GM12878 (cell line): ENCODE data around the gene ASXL2. TPM values are rescaled to one million over a fixed set of nuclear protein-coding genes. Genes with fewer than 3 reads are reported as not detected.
A peak's percentile ranks its signal among the peaks of the same experiment; 100 is the strongest.

Experiments used
- ATAC-seq: fragments of 200-7000 bp; cut with Tn5 transposase; 3 replicates; pipeline ENCODE4 v1.9.1; 2020; ENCODE audit warnings: mild to moderate bottlenecking, moderate library complexity
- BruUV-seq: library from RNA; stranded (reverse); fragments of 400-500 nt; replicated peaks from 2 replicates; lab custom pipeline; 2021; lab: Mats Ljungman, UMichigan
- CTCF ChIA-PET: fragments of 300-600 bp; sonication (Branson Sonifier 250); formaldehyde crosslinking; extraction: SDS; loops from one replicate; lab custom pipeline; 2021; ENCODE audit warnings: inconsistent platforms; lab: Yijun Ruan, JAX
- POLR2A ChIA-PET: fragments of 350-600 bp; formaldehyde crosslinking; extraction: SDS; loops from one replicate; lab custom pipeline; 2021; ENCODE audit warnings: inconsistent platforms; lab: Charles Lee
- RAD21 ChIA-PET: fragments of 300-600 bp; sonication (Branson Sonifier 250); formaldehyde crosslinking; loops from one replicate; lab custom pipeline; 2023; ENCODE audit warnings: antibody characterized with exemption; ENCODE audit not compliant: unreplicated experiment; lab: Charles Lee
- SMC1A ChIA-PET: fragments of 300-600 bp; sonication (Branson Sonifier 250); formaldehyde crosslinking; loops from one replicate; lab custom pipeline; 2023; ENCODE audit not compliant: unreplicated experiment, uncharacterized antibody; lab: Charles Lee
- DNase-seq: peaks from one replicate; pipeline ENCODE4 v3.0.0-alpha.2; 2011; ENCODE audit warnings: low read depth, low spot score
- FAIRE-seq: peaks from 3 replicates; lab custom pipeline; 2011; peaks lifted over from hg19 to GRCh38; lab: Jason Lieb, UNC
- H2AFZ ChIP-seq: 2 replicates; pipeline ENCODE4 v1.6.0; 2011; ENCODE audit warnings: low read depth, low read length, control low read depth; ENCODE audit not compliant: control insufficient read depth
- H3K27ac ChIP-seq: 2 replicates; pipeline ENCODE4 v1.5.1; 2011; ENCODE audit warnings: control low read depth; ENCODE audit not compliant: control insufficient read depth, insufficient read depth
- H3K27me3 ChIP-seq, 2 experiments: replicated peaks in 1 of 2; 2 replicates each; pipeline versions ENCODE4 v1.6.0 to v1.6.1; 2011; ENCODE audit warnings: low read length in 1 of 2; ENCODE audit not compliant: control insufficient read depth in 2 of 2, insufficient read depth in 2 of 2
- H3K36me3 ChIP-seq, 2 experiments: 2 replicates each; pipeline ENCODE4 v1.5.1; 2011; ENCODE audit warnings: low read length in 1 of 2; ENCODE audit not compliant: control insufficient read depth in 2 of 2, insufficient read depth in 2 of 2
- H3K4me1 ChIP-seq: 2 replicates; pipeline ENCODE4 v1.6.1; 2011; ENCODE audit warnings: mild to moderate bottlenecking, low read length, moderate library complexity, mixed read lengths; ENCODE audit not compliant: control insufficient read depth, insufficient read depth
- H3K4me2 ChIP-seq: 2 replicates; pipeline ENCODE4 v1.6.0; 2011; ENCODE audit warnings: control low read depth; ENCODE audit not compliant: control insufficient read depth, insufficient read depth
- H3K4me3 ChIP-seq: fragments of 200-600 bp; sonication (generic); 2 replicates; pipeline ENCODE4 v1.5.1; 2016
- H3K79me2 ChIP-seq: 2 replicates; pipeline ENCODE4 v1.6.0; 2011; ENCODE audit warnings: low read length; ENCODE audit not compliant: control insufficient read depth, insufficient read depth
- H3K9ac ChIP-seq: 2 replicates; pipeline ENCODE4 v1.8.0; 2011; ENCODE audit warnings: low read length, control low read depth, mixed read lengths; ENCODE audit not compliant: control insufficient read depth, insufficient read depth
- H3K9me3 ChIP-seq: replicated peaks from 3 replicates; pipeline ENCODE4 v1.5.1; 2011; ENCODE audit warnings: mild to moderate bottlenecking, low read length; ENCODE audit not compliant: control insufficient read depth, insufficient read depth
- H4K20me1 ChIP-seq: 2 replicates; pipeline ENCODE4 v1.6.0; 2011; ENCODE audit not compliant: control insufficient read depth, insufficient read depth
- BCL11A ChIP-seq: IDR thresholded peaks from 2 replicates; pipeline ENCODE4 v1.6.1; 2011; ENCODE audit warnings: low read depth, low read length
- CBFB ChIP-seq: IDR thresholded peaks from 2 replicates; pipeline ENCODE4 v1.6.1; 2016; ENCODE audit warnings: antibody characterized with exemption, low read depth
- CBX3 ChIP-seq: fragments of 200-600 bp; sonication (generic); IDR thresholded peaks from 2 replicates; pipeline ENCODE4 v1.6.1; 2016; ENCODE audit warnings: low read depth, borderline replicate concordance
- CEBPB ChIP-seq, 2 experiments: fragments of 150-350 bp in 1 of 2; IDR thresholded peaks; 2 replicates each; pipeline ENCODE4 v1.6.1; 2012 to 2014; ENCODE audit warnings: low read depth in 2 of 2, low read length in 2 of 2, borderline replicate concordance in 1 of 2, inconsistent platforms in 1 of 2
- CREB1 ChIP-seq: IDR thresholded peaks from 2 replicates; pipeline ENCODE4 v1.6.1; 2012; ENCODE audit warnings: low read depth, mild to moderate bottlenecking, inconsistent platforms
- EZH2 ChIP-seq: IDR thresholded peaks from 2 replicates; pipeline ENCODE4 v1.6.1; 2012; ENCODE audit warnings: low read depth, mild to moderate bottlenecking, control low read depth, inconsistent platforms, low read length, borderline replicate concordance; ENCODE audit not compliant: control insufficient read depth
- IKZF1 ChIP-seq: fragments of 450-650 bp; conservative IDR thresholded peaks from 2 replicates; pipeline ENCODE4 v1.6.1; 2017; ENCODE audit warnings: antibody characterized with exemption, mild to moderate bottlenecking
- MXI1 ChIP-seq: fragments of 150-350 bp; IDR thresholded peaks from 2 replicates; pipeline ENCODE4 v1.6.1; 2011; ENCODE audit warnings: low read depth, mild to moderate bottlenecking, inconsistent platforms, low read length, improper control_type of control experiment
- MYC ChIP-seq: IDR thresholded peaks from 2 replicates; pipeline ENCODE4 v1.6.1; 2011; ENCODE audit warnings: mild to moderate bottlenecking, low read length, moderate library complexity, inconsistent platforms; ENCODE audit not compliant: insufficient read depth, insufficient replicate concordance, insufficient read length, severe bottlenecking
- NFXL1 ChIP-seq: fragments of 450-650 bp; IDR thresholded peaks from 2 replicates; pipeline ENCODE4 v1.6.1; 2017; ENCODE audit warnings: antibody characterized with exemption, mild to moderate bottlenecking, borderline replicate concordance
- NFYB ChIP-seq: IDR thresholded peaks from 2 replicates; pipeline ENCODE4 v1.6.1; 2011; ENCODE audit warnings: low read depth, mild to moderate bottlenecking, low read length, improper control_type of control experiment, moderate library complexity; ENCODE audit not compliant: insufficient read depth
- NR2C1 ChIP-seq: fragments of 450-650 bp; IDR thresholded peaks from 2 replicates; pipeline ENCODE4 v1.6.1; 2017; ENCODE audit warnings: antibody characterized with exemption, mild to moderate bottlenecking, moderate library complexity
- NR2C2 ChIP-seq: IDR thresholded peaks from 2 replicates; pipeline ENCODE4 v1.6.1; 2011; ENCODE audit warnings: borderline replicate concordance, low read depth; ENCODE audit not compliant: control insufficient read depth, insufficient read length
- PML ChIP-seq: IDR thresholded peaks from 2 replicates; pipeline ENCODE4 v1.6.1; 2012; ENCODE audit warnings: low read length, inconsistent platforms
- RAD21 ChIP-seq: IDR thresholded peaks from 2 replicates; pipeline ENCODE4 v1.6.1; 2011; ENCODE audit warnings: mild to moderate bottlenecking, low read depth, low read length, moderate library complexity; ENCODE audit not compliant: insufficient read depth
- RFX5 ChIP-seq: IDR thresholded peaks from 2 replicates; pipeline ENCODE4 v1.6.1; 2011; ENCODE audit warnings: low read depth, low read length, improper control_type of control experiment
- RUNX3 ChIP-seq: IDR thresholded peaks from 2 replicates; pipeline ENCODE4 v1.6.1; 2012; ENCODE audit warnings: low read length, inconsistent platforms
- SMC3 ChIP-seq: IDR thresholded peaks from 2 replicates; pipeline ENCODE4 v1.6.1; 2011; ENCODE audit warnings: low read length, improper control_type of control experiment, borderline replicate concordance
- SP1 ChIP-seq: IDR thresholded peaks from one replicate; pipeline ENCODE4 v1.6.1; 2011; ENCODE audit warnings: low read depth, low read length
- SUPT20H ChIP-seq: IDR thresholded peaks from 2 replicates; pipeline ENCODE4 v1.6.1; 2011; ENCODE audit warnings: low read depth, mild to moderate bottlenecking, low read length, moderate library complexity, borderline replicate concordance; ENCODE audit not compliant: control insufficient read depth
- ZSCAN29 ChIP-seq: fragments of 450-650 bp; IDR thresholded peaks from 2 replicates; pipeline ENCODE4 v1.6.1; 2017; ENCODE audit warnings: mild to moderate bottlenecking, moderate library complexity
- WGBS: methylation state at CpG from one replicate; pipeline ENCODE4 v1.1.6; 2016; ENCODE audit warnings: low lambda C conversion rate; ENCODE audit not compliant: insufficient replicate concordance, insufficient coverage; ENCODE audit errors: missing lambda C conversion rate; 5-methylcytosine and 5-hydroxymethylcytosine counted together
- in situ Hi-C: fragments of 300-500 bp; cut with MboI; formaldehyde crosslinking; loops from 9 replicates; pipeline ENCODE4 v1.14.3; 2018; ENCODE audit warnings: mixed read lengths
- intact Hi-C: fragments of 100-400 bp; cut with micrococcal nuclease; formaldehyde crosslinking; loops from one replicate; pipeline ENCODE4 v1.14.2; 2022; ENCODE audit not compliant: unreplicated experiment
- polyA plus RNA-seq, 11 experiments: library from polyadenylated mRNA; depleted of rRNA in 4 of 11; unstranded in 6 of 11; stranded (reverse) in 5 of 11; fragments of >200 nt; fragmentation: Nextera tagmentation in 4 of 11; fragmentation: Illumina TruSeq in 1 of 11; extraction: Ambion mirVana in 4 of 11; extraction: Trizol in 1 of 11; gene quantifications; 1 replicate in 1 of 11; 2 replicates in 10 of 11; pipeline versions ENCODE4 v1.2.1 to v1.2.3, GENCODE V29; 2011 to 2016; ENCODE audit warnings: inconsistent platforms in 2 of 11, missing spikeins in 2 of 11, low read depth in 1 of 11
- total RNA-seq, 4 experiments: library from RNA; depleted of rRNA in 3 of 4; stranded (reverse); fragments of >200 nt in 3 of 4; fragmentation: Illumina TruSeq in 1 of 4; extraction: Trizol in 1 of 4; gene quantifications; 2 replicates each; pipeline versions ENCODE4 v1.2.1 to v1.2.3, GENCODE V29; 2013 to 2021
- TF ChIP-seq, protein P1 (sequence below): IDR thresholded peaks from 2 replicates; pipeline ENCODE4 v1.6.1; 2012; ENCODE audit warnings: low read depth, low read length, improper control_type of control experiment
- TF ChIP-seq, protein P2 (sequence below): IDR thresholded peaks from 2 replicates; pipeline ENCODE4 v1.6.1; 2011; ENCODE audit warnings: mild to moderate bottlenecking, low read depth, low read length, moderate library complexity; ENCODE audit not compliant: insufficient replicate concordance

Gene ASXL2
- total and polyA plus RNA-seq, 10 of the 15 experiments (the other 5 are each of a cell fraction or from before 2014, with no cell fraction given) = 1.3 to 17.7 (median 5.5) TPM

DNA sequence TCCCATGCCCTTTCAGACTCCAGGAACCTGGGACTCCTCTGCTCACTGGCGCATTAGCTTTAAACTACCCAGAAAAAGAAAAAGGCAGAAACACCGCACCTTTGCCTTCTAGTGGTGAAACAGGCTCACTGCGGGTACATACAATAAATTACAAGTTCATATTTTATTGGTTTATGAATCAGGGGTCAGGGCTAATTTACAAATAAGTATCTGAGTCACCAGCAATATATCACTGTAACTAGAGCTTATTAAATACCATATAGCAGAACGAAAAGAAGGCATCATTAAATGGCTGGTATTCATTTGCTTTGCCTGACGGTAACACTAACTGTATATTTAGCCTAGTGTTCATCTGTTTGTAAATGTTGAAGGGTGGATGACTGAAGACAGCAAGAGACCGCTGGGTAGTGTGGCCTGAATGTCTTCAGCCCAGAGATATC lies 178.0 kb downstream of the ASXL2 start:
- H3K27ac ChIP-seq = no peak overlapping the region
- WGBS = under 1% methylated on average over 6 of the region's 6 CpGs
- RAD21 ChIA-PET = interaction anchor here (0.6 to 5.1 kb wide), 11 partner anchors 9 to 725 kb away, joined by 3 to 50 read pairs (median 3); no protein-coding TSS in a partner anchor
- DNase-seq (no peak), ATAC-seq (peak; percentile 86), FAIRE-seq (peak; percentile 77)
- CTCF ChIA-PET = interaction anchor here (0.6 to 7.2 kb wide), 23 partner anchors 8 to 724 kb away, joined by 3 to 162 read pairs (median 4); no protein-coding TSS in a partner anchor
- no peaks in the 10 kb centered on the region for H3K36me3 ChIP-seq
- H3K4me3 ChIP-seq = no peak overlapping the region
- no peak overlapping the region for H2AFZ ChIP-seq
- intact Hi-C loops = loop anchor here (1.0 kb wide), 1 partner anchor 93 kb away; no protein-coding TSS in a partner anchor
- H3K9ac ChIP-seq = no peak overlapping the region
- in situ Hi-C loops = no loop called here
- no peaks in the 10 kb centered on the region for H3K79me2 ChIP-seq
- H3K27me3 ChIP-seq = peaks cover 4 to 5% of the 10 kb centered on the region in 2 experiments; a peak in 2 of 4 replicates
- H3K4me2 ChIP-seq = no peak overlapping the region
- POLR2A ChIA-PET = interaction anchor here (0.9 kb wide), 1 partner anchor 94 kb away, joined by 3 read pairs; no protein-coding TSS in a partner anchor
- SMC1A ChIA-PET = interaction anchor here (0.7 to 7.4 kb wide), 9 partner anchors 9 to 102 kb away, joined by 3 to 72 read pairs (median 3); no protein-coding TSS in a partner anchor
- H3K9me3 ChIP-seq = no peaks in the 10 kb centered on the region
- BruUV-seq = no TSS peak
- no peaks in the 10 kb centered on the region for H3K4me1 ChIP-seq
- H4K20me1 ChIP-seq = no peaks in the 10 kb centered on the region
- TF ChIP-seq SMC3 (peak; percentile 73), SP1 (no peak), BCL11A (no peak), SUPT20H (no peak), RAD21 (peak; percentile 65), CBX3 (no peak), NFYB (no peak), RUNX3 (peak; percentile 26; the same call in 1 of the 2 replicates), ZSCAN29 (no peak), CREB1 (no peak), MXI1 (no peak), RFX5 (no peak), NFXL1 (no peak), NR2C1 (no peak), IKZF1 (no peak), CEBPB (IDR thresholded peaks at IDR 0.05; ENCODE audit: borderline replicate concordance in 1 of 2, low read depth in 2 of 2, low read length in 2 of 2) (no peak), CBFB (no peak), NR2C2 (no peak), EZH2 (no peak), PML (no peak), MYC (no peak)
- TF ChIP-seq, protein P1, sequence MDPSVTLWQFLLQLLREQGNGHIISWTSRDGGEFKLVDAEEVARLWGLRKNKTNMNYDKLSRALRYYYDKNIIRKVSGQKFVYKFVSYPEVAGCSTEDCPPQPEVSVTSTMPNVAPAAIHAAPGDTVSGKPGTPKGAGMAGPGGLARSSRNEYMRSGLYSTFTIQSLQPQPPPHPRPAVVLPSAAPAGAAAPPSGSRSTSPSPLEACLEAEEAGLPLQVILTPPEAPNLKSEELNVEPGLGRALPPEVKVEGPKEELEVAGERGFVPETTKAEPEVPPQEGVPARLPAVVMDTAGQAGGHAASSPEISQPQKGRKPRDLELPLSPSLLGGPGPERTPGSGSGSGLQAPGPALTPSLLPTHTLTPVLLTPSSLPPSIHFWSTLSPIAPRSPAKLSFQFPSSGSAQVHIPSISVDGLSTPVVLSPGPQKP = no peak
- TF ChIP-seq, protein P2, sequence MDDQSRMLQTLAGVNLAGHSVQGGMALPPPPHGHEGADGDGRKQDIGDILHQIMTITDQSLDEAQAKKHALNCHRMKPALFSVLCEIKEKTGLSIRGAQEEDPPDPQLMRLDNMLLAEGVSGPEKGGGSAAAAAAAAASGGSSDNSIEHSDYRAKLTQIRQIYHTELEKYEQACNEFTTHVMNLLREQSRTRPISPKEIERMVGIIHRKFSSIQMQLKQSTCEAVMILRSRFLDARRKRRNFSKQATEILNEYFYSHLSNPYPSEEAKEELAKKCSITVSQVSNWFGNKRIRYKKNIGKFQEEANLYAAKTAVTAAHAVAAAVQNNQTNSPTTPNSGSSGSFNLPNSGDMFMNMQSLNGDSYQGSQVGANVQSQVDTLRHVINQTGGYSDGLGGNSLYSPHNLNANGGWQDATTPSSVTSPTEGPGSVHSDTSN = no peak
